Measurements from ENCODE around the gene FAM170A. TPM values are rescaled to one million over a fixed set of nuclear protein-coding genes. Genes with fewer than 3 reads are reported as not detected.

FAM170A gene
- total RNA-seq, 1 experiment from 2014 or later = not detected

DNA sequence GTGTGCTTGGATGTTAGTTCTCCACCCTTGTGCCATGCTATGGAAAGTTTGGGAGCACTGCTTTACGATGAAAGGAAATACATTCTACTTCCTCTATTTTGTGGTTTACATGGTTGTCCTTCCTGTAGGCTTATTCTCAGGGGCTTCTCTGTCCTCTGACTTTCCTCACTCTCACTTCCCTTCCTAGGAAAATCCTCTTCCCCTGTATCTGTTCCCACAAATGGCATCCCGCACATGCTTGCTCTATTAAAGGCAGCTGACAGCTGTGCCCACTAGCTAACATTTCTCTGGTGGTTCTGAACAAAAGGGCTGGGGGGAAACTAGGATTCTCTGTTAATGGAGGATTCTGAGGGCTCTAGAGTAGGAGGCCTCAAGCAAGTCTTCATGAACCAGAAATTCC lies 52.4 kb downstream of the FAM170A start:
- Histone ChIP-seq H3K79me2 (ENCODE audit: low read length) (no peaks in the 10 kb centered on the region), H2AFZ (ENCODE audit: low read length) (no peak overlapping the region), H3K9ac (ENCODE audit: low read length) (no peak overlapping the region), H3K4me3 (ENCODE audit: low read length) (no peak overlapping the region), H3K27me3 (ENCODE audit: low read length) (no peaks in the 10 kb centered on the region), H3K9me2 (replicated peaks; ENCODE audit: low read length) (no peaks in the 10 kb centered on the region), H3F3A (ENCODE audit: low read length, unreplicated experiment) (no peaks in the 10 kb centered on the region), H3K36me3 (ENCODE audit: low read depth, low read length) (no peaks in the 10 kb centered on the region), H3K9me3 (ENCODE audit: low read length) (no peaks in the 10 kb centered on the region), H3K27ac (ENCODE audit: low read length) (no peak overlapping the region), H3K4me1 (ENCODE audit: insufficient read depth, low read length) (no peaks in the 10 kb centered on the region), H4K20me1 (ENCODE audit: low read length) (no peaks in the 10 kb centered on the region), H3K4me2 (ENCODE audit: low read length) (no peak overlapping the region)
- POLR2A ChIA-PET (ENCODE audit: unreplicated experiment) = interaction anchor here (0.6 kb wide), 1 partner anchor 8 kb away, joined by 3 read pairs; no protein-coding TSS in a partner anchor
- no peak for DNase-seq
- no TSS peak for BruUV-seq (replicated peaks)
- CTCF ChIA-PET = no interaction called here
- intact Hi-C loops (cut with micrococcal nuclease) = no loop called here
- no peak for ATAC-seq
- TF ChIP-seq EZH2 (IDR thresholded peaks at IDR 0.05; ENCODE audit: low read length, unreplicated experiment) (no peak), EZH2phosphoT487 (IDR thresholded peaks at IDR 0.05; ENCODE audit: borderline replicate concordance, low read length) (no peak)
- TF ChIP-seq, protein P1, sequence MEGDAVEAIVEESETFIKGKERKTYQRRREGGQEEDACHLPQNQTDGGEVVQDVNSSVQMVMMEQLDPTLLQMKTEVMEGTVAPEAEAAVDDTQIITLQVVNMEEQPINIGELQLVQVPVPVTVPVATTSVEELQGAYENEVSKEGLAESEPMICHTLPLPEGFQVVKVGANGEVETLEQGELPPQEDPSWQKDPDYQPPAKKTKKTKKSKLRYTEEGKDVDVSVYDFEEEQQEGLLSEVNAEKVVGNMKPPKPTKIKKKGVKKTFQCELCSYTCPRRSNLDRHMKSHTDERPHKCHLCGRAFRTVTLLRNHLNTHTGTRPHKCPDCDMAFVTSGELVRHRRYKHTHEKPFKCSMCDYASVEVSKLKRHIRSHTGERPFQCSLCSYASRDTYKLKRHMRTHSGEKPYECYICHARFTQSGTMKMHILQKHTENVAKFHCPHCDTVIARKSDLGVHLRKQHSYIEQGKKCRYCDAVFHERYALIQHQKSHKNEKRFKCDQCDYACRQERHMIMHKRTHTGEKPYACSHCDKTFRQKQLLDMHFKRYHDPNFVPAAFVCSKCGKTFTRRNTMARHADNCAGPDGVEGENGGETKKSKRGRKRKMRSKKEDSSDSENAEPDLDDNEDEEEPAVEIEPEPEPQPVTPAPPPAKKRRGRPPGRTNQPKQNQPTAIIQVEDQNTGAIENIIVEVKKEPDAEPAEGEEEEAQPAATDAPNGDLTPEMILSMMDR (conservative IDR thresholded peaks at IDR 0.05; ENCODE audit: low read depth, low read length) = no peak

DNA sequence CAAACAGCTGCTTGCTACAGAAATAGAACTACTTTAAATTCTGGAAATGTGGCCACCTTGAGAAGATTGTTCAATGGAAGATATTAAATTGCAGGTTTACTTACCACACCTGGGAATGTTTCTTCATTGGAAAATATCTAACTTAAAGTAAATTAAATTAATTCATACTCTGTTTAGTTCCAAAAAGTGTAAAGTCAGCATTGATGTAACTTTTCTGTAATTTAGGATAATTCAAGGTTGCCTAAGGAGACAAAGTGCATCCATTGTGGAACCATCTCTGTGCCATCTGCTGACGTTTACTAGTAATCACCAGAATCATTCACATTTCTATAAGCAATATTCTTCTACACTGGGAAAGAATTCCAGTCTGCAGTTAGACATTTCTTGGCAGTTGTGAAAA lies 53.0 kb downstream of the FAM170A start:
- H3K27me3 ChIP-seq (ENCODE audit: low read length) = no peaks in the 10 kb centered on the region
- no peak overlapping the region for H3K27ac ChIP-seq (ENCODE audit: low read length)
- DNase-seq (no peak), ATAC-seq (no peak)
- H3K9me2 ChIP-seq (replicated peaks; ENCODE audit: low read length) = no peaks in the 10 kb centered on the region
- ChIA-PET POLR2A (ENCODE audit: unreplicated experiment) (no interaction called here), CTCF (no interaction called here)
- TF ChIP-seq EZH2phosphoT487 (IDR thresholded peaks at IDR 0.05; ENCODE audit: borderline replicate concordance, low read length) (no peak), EZH2 (IDR thresholded peaks at IDR 0.05; ENCODE audit: low read length, unreplicated experiment) (no peak)
- TF ChIP-seq, protein P1 (conservative IDR thresholded peaks at IDR 0.05; ENCODE audit: low read depth, low read length) = no peak
- no peaks in the 10 kb centered on the region for H3K9me3 ChIP-seq (ENCODE audit: low read length)
- H4K20me1 ChIP-seq (ENCODE audit: low read length) = no peaks in the 10 kb centered on the region
- H3K36me3 ChIP-seq (ENCODE audit: low read depth, low read length) = no peaks in the 10 kb centered on the region
- intact Hi-C loops (cut with micrococcal nuclease) = no loop called here
- H3K9ac ChIP-seq (ENCODE audit: low read length) = no peak overlapping the region
- H3K79me2 ChIP-seq (ENCODE audit: low read length) = no peaks in the 10 kb centered on the region
- H3K4me1 ChIP-seq (ENCODE audit: insufficient read depth, low read length) = no peaks in the 10 kb centered on the region
- H3F3A ChIP-seq (ENCODE audit: low read length, unreplicated experiment) = no peaks in the 10 kb centered on the region
- no peak overlapping the region for H2AFZ ChIP-seq (ENCODE audit: low read length)
- no peak overlapping the region for H3K4me2 ChIP-seq (ENCODE audit: low read length)
- H3K4me3 ChIP-seq (ENCODE audit: low read length) = no peak overlapping the region
- BruUV-seq (replicated peaks) = no TSS peak

Other genes with a start within 250 kb of the FAM170A start
- gene HSD17B4, start 177.1 kb upstream of the FAM170A start, total RNA-seq (2014; rRNA removed) = 101 and 165 TPM in 2 replicates